Stimulated activated CD4-positive, alpha-beta T cell treated with anti-CD3 and anti-CD28 coated beads, TNF-alpha, amount 100 ng/mL, for 4 hours (primary cell): ENCODE data around the gene DAPK2.

ENCODE experiments used
- DNase-seq, 3 experiments: peaks; one replicate each; pipeline ENCODE4 v3.0.0-alpha.2; 2020; ENCODE audit warnings: low read depth in 3 of 3

The DAPK2 gene

GRCh38 chr15:63996794-63997357 lies 49.4 kb downstream of the DAPK2 start:
- DNase-seq: no peak

- no peak for DNase-seq
These were observed 50.5 kb downstream of the DAPK2 start for GRCh38 chr15:63995789-63996188.

DNA sequence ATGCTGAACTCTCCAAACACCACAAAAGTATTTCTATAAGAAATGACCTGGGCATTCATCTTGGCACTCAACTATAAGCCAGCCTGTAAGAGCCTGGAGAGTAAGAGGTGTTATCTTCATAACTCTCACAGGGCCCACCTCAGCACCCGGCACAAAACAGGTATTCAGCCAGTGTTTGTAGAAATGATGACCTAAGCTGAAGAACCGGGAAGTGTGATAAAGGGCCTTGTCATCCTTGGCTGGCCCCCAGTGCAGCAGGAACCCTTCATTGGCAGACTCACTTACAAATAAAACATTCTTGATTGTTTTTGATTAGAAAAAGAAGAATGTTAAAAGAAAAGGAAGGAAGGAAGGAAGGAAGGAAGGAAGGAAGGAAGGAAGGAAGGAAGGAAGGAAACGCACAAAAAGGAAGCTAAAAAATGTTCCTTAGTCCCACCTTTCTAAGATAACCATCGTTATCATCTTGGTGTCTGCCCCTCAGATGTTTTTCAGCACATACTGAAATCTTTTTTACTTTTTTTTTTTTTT lies 52.1 kb downstream of the DAPK2 start:
- no peak for DNase-seq

DNA sequence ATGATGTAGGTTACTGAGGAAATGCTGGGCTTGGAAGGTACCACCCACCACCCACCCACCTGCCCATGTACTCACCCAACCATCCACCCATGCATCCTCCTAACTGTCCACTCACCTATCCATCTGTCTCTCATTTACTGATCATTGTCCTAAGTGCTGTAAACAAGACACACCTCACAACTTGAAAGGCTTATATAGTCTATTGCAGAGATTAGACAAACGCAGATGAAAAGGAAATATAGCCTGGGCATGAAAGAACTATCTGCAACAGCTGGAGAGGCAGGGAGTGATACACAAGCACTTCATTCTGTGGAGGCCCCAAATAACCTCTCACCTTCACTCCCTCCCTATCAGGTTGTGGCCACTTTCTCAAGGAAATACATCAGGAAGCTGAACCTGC lies 54.0 kb downstream of the DAPK2 start:
- no peak for DNase-seq

DNA sequence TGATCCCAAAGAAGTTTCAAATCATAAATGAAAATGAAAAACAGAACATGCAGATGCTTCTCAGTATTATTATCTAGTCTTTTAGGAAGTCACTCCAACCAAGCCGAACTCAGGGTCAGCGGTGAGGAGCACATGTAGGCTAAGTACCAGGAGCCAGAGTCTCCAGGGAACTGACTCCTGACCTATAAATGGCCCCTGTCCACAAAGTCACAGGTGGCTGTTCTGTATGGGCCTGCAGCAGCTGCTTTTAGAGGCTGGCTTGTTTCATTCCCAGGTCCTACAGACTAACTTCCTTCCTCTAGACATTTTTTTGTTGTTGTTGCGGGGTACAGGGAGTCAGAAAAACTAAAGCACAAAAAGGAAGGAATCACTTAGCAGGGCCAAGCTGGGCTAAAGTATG lies 54.6 kb downstream of the DAPK2 start:
- no peak for DNase-seq

DNA sequence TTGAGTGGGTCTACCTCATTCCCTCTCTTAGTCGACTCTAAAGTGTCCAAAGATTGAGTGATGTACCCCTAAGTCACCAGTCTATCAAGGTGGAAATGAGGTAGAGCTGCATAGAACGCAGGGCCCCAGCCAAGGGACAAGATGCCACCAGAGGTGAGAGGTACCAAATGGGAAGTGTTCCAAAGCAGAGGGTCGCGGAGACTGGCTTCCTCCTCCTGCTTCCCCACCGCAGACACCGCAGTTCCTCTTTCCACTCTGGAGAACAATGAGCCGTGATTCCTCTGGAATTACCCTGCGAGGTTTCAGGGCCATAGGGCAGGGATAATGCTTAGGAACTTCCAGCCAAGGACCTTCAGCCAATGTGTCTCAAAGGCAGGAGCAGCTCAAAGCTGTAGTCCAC lies 55.8 kb downstream of the DAPK2 start:
- DNase-seq: no peak

- DNase-seq: no peak
These were observed 58.4 kb downstream of the DAPK2 start for GRCh38 chr15:63987796-63988378.

DNA sequence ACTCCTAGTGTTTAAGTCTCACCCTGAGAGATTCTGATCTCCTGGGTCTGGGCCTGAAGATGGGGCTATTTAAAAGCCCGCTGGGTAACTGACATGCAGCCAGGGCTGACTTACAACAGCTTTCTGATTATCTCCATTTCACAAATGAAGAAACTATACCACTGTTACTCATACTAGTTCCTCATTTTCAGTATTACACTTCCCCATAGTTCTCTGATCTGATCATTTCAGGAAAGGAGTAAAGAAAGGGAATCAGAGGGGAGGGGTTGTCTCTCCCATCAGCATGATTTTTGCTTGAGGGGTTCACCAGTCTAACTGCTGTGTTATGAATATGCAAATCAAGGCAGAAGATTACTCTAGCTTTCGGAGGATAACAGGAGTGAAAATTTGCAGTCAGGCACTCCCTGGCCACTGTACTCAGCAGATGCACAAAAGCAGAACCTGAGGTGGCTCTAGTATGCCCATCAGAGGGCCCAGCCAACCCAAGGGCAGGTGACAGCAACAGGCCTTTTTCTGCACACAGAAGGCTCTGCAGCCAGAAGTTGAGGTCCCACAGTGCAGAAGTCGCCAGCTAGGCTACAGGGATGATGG lies 59.4 kb downstream of the DAPK2 start:
- no peak for DNase-seq

GRCh38 chr15:63986185-63986680 lies 60.1 kb downstream of the DAPK2 start:
- DNase-seq: no peak

- no peak for DNase-seq
These were observed 60.8 kb downstream of the DAPK2 start for GRCh38 chr15:63985221-63986184.

DNA sequence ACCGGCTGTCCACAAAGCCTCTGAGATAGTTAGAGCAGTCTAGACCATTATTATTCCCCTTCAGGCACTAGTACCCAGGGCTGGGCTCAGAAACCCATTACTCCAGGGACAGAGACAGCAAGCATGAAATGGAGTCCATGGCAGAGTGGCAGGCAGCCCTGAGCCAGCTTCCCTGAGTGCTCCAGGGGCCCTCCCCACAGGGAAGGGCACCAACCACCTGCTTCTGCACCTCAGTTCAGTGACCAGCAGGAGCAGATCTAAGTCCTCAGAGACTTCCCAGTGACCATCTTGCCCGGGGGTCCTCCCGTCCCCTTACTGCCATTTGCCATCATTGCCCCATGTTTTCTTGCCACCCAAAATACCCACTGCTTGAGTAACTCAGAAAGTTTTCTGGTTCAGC lies 62.0 kb downstream of the DAPK2 start:
- DNase-seq: no peak

- no peak for DNase-seq
These were observed 63.1 kb downstream of the DAPK2 start for GRCh38 chr15:63983061-63983711.

DNA sequence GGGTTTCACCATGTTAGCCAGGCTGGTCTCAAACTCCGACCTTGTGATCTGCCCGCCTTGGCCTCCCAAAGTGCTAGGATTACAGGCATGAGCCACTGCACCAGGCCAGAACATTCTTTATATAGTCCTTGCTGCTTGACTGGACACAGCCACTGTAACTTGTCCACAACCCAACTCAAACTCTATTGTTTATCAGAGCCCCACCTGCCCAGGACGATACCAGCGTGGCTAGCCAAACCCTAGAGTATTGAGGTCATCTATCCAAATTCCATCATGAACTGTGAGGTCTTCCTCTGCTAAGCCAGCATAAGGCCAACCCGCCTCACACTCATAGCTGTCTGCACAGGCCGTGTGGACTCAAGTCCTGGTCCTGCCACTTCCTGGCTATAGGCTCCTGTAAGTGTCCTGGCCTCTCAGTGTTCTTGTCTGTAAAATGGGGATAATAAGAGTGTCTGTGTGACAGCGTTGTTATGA lies 63.9 kb downstream of the DAPK2 start:
- DNase-seq: no peak

DNA sequence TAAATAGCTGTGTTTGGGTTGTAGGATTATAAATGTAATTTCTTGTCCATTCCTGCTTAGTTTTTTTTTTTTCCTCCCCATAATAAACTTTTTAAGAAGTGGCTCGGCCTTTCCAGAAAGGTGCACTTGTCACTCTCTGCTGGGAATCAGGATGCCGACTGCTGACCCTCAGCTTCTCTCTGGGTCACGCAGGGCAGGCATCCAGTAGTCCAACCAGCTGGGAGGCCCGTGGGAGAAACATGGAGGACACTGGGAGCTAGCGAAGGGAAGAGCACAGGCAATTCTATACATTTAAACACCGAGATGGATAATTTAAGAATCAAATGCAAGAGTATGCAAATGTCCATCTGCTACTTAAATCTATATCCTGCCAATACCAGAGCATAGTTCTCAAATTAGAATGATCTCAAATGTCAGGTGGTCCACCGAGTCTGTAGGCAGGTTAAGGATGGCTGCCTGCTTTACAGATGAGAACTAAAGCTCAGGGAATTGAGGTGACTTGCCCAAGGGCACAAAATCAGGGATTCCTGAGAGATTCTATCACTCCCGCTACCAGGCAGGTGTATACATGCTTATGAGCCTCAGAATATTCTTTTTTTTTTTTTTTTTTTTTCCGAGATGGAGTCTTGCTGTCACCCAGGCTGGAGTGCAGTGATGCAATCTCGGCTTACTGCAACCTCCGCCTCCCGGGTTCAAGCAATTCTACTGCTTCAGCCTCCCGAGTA lies 64.5 kb downstream of the DAPK2 start:
- no peak for DNase-seq

DNA sequence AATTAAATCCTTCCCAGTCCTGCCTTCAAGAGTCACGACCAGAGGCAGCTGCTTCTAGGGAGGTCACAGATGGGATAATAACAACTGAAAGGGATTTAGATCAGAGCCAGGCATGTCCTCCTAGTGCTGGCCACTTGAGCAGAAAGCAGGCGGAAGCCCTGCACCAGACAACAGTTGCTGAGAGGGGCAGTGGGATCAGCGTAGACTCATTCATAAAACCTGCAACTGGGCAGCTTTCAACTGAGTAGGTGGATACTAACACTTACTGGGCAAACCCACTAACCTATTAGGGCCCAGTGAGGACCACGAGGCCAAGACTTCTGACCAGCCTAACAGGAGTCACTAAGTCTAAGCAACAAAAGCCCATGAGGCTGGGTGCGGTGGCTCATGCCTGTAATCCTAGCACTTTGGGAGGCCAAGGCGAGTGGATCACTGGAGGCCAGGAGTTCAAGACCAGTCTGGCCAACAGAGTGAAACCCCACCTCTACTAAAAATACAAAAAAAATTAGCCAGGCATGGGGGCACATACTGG lies 67.0 kb downstream of the DAPK2 start:
- DNase-seq: no peak

DNA sequence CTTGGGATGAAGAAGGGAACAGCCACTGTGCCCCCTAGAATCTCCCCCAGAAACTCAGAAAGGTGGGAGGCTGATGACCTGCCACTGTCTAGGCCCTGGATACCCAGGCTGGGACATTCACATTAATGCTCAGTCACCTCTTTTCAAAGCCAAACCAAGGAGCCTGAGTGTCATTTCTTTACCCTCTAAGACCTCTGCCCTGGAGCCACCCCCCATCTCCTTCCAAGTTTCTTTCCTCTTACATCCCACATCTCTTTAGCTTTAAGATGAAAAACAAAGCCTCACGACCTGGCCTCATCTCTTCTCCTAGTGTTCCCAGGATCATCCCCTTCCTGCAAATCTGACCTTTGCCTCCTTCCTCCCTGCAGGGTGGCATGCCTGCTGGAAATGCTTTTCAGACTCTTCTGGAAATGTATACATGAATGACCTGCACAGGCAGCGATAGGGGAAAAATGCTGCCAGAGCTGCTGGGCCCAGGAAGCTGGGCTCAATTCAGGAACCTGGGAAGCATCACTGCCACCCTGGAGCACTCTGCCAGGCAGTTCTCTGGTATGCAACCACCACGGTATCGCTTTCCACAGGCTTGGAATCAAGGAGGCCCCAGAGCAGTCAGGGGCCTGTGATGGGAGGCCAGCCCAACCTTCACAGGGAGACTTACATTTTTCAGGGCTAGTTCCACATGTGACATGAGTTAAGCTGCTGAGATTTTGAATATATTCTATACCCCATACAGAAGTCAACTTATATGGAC lies 67.6 kb downstream of the DAPK2 start:
- DNase-seq: no peak

DNA sequence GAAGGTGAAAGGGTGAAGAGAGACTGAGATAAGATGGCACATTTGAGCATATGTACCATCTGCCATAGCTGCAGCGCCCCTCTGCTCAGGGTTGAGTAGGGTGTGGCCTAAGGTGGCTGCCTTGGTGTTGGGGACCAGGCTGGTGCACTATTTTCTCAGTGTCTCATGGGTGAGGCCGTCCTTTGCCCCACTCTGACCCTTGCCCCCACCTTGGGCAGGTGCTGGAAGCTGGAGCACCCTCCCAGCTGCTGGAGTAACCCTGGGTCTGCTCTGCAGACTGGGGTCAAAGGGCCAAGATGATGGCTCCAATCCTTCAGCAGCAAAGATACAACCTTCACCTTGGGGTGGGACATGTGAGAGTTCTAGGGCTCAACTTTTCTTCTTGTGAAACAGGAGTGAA lies 69.2 kb downstream of the DAPK2 start:
- DNase-seq: no peak

DNA sequence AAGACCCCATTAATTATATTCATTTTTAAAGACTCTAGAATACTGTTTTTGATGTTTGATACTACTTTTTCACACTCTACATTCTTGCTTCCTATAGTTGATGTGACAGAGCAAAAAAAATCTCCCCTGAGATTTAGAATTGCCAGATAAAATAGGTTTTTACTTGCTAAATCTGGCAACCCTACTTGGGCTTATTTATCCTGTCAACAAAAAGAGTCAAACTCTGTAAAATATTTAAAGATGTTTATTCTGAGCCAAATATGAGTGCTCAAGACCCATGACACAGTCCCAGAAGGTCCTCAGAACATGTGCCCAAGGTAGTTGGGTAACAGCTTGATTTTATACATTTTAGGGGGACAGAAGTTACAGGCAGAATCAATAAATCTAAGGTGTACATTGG lies 72.3 kb downstream of the DAPK2 start:
- no peak for DNase-seq

GRCh38 chr15:63973212-63974009 lies 72.9 kb downstream of the DAPK2 start:
- no peak for DNase-seq
